Lung (tissue), 16 donors: ENCODE measurements around the gene FSCB. TPM values are rescaled to one million over a fixed set of nuclear protein-coding genes. Genes with fewer than 3 reads are reported as not detected.

Source experiments
- ATAC-seq: fragments of 200-7000 bp; cut with Tn5 transposase; one replicate; pipeline ENCODE4 v1.9.1; 2020; ENCODE audit warnings: moderate number of reproducible peaks; ENCODE audit not compliant: insufficient read depth, low FRiP score
- DNase-seq, 3 donors: peaks; one replicate each; pipeline ENCODE4 v3.0.0-alpha.2; 2013 to 2017
- H3K27ac ChIP-seq, 2 donors: one replicate each; pipeline ENCODE4 v1.5.1; 2013; ENCODE audit warnings: mild to moderate bottlenecking in 2 of 2, moderate library complexity in 2 of 2, control low read depth in 1 of 2, inconsistent platforms in 1 of 2, low read depth in 1 of 2, low read length in 1 of 2
- H3K27me3 ChIP-seq, 3 donors: one replicate each; pipeline ENCODE4 v1.5.1; 2013; ENCODE audit warnings: low read length in 2 of 3; ENCODE audit not compliant: control insufficient read depth in 3 of 3, insufficient read depth in 3 of 3
- H3K36me3 ChIP-seq, 4 donors: one replicate each; pipeline ENCODE4 v1.5.1; 2013; ENCODE audit warnings: low read length in 4 of 4, mild to moderate bottlenecking in 1 of 4, moderate library complexity in 1 of 4; ENCODE audit not compliant: control insufficient read depth in 4 of 4, insufficient read depth in 4 of 4
- H3K4me1 ChIP-seq, 5 donors: one replicate each; pipeline ENCODE4 v1.5.1; 2013; ENCODE audit warnings: low read length in 5 of 5, mild to moderate bottlenecking in 2 of 5, moderate library complexity in 1 of 5; ENCODE audit not compliant: control insufficient read depth in 5 of 5, insufficient read depth in 5 of 5
- H3K4me3 ChIP-seq: one replicate; pipeline ENCODE4 v1.5.1; 2013; ENCODE audit warnings: mild to moderate bottlenecking, control low read depth, moderate library complexity
- H3K9ac ChIP-seq, 2 donors: one replicate each; pipeline ENCODE4 v1.5.1; 2013; ENCODE audit warnings: low read length in 2 of 2, control low read depth in 1 of 2; ENCODE audit not compliant: insufficient read depth in 1 of 2
- H3K9me3 ChIP-seq, 4 donors: one replicate each; pipeline ENCODE4 v1.5.1; 2013; ENCODE audit warnings: low read length in 3 of 4, mild to moderate bottlenecking in 1 of 4, moderate library complexity in 1 of 4; ENCODE audit not compliant: control insufficient read depth in 4 of 4, insufficient read depth in 3 of 4
- CTCF ChIP-seq: IDR thresholded peaks from 2 replicates; pipeline ENCODE4 v1.5.1; 2012; ENCODE audit warnings: mild to moderate bottlenecking; ENCODE audit errors: control extremely low read depth, extremely low read depth
- WGBS, 2 donors: extraction: QIAGEN DNeasy Blood & Tissue Kit; methylation state at CpG; one replicate each; pipeline ENCODE4 v1.1.7; 2013; 5-methylcytosine and 5-hydroxymethylcytosine counted together
- long read RNA-seq, 5 donors: transcript quantifications; one replicate each; lab custom pipeline, GENCODE V29; 2026
- polyA plus RNA-seq, 2 donors: library from polyadenylated mRNA; stranded (reverse); fragments of 200-250 nt; gene quantifications; one replicate each; pipeline ENCODE4 v1.2.1, GENCODE V29; 2013
- total RNA-seq, 2 donors: library from RNA; depleted of rRNA in 1 of 2; stranded (reverse); fragments of >200 nt in 1 of 2; gene quantifications; one replicate each; pipeline ENCODE4 v1.2.1, GENCODE V29; 2014 to 2021
- donor health status: control.
- donor health status: control.
- donor health status: Bipolar disorder and iron deficiency.
- donor health status: healthy.
- donor health status: DM: yes; HTN: yes; CAD: no.

FSCB gene
- total RNA-seq (under 1 TPM in 1 of 2 donors, not detected in 1; 0.80 TPM), polyA plus RNA-seq (not detected)
- long read RNA-seq, donor 1 = 0 reads
- long read RNA-seq, donor 2 = 0 reads
- long read RNA-seq, donor 3 = 0 reads
- long read RNA-seq, donor 4 = 0 reads
- long read RNA-seq, donor 5 = 0 reads

- no peak for TF ChIP-seq CTCF
- Histone ChIP-seq H3K9ac (no peak within 1 kb of the TSS), H3K36me3 (no peaks in the 10 kb centered on the region), H3K27ac (no peak within 1 kb of the TSS), H3K27me3 (no peaks in the 10 kb centered on the region), H3K4me3 (no peak within 1 kb of the TSS), H3K9me3 (no peaks in the 10 kb centered on the region), H3K4me1 (no peaks in the 10 kb centered on the region)
- DNase-seq (no peak), ATAC-seq (no peak)
- WGBS, 2 donors = 90 to 98% methylated on average over 1 of the region's 1 CpG
These were observed at the start of gene FSCB for GRCh38 chr14:44507183-44507582. TSS of gene FSCB (minus strand) at chr14:44507283. CDS start at chr14:44506987, 296 bp downstream.

- H3K9ac ChIP-seq = no peak overlapping the region
- no peaks in the 10 kb centered on the region for H3K27me3 ChIP-seq
- no peak for TF ChIP-seq CTCF
- ATAC-seq (no peak), DNase-seq (no peak)
- WGBS, 2 donors = 87% methylated on average over 2 of the region's 2 CpGs
- no peaks in the 10 kb centered on the region for H3K36me3 ChIP-seq
- H3K4me3 ChIP-seq = no peak overlapping the region
- H3K27ac ChIP-seq = no peak overlapping the region
- peaks cover 0 to 2% (median 0%) of the 10 kb centered on the region in 5 donors for H3K4me1 ChIP-seq
- no peaks in the 10 kb centered on the region for H3K9me3 ChIP-seq
These were observed 24.6 kb upstream of the FSCB start for GRCh38 chr14:44531658-44532057.

- H3K9ac ChIP-seq = no peak overlapping the region
- 84 to 87% methylated on average over 3 of the region's 3 CpGs for WGBS, 2 donors
- H3K4me3 ChIP-seq = no peak overlapping the region
- DNase-seq (no peak), ATAC-seq (no peak)
- TF ChIP-seq CTCF = no peak
- peaks cover 0 to 2% (median 0%) of the 10 kb centered on the region in 5 donors for H3K4me1 ChIP-seq
- H3K27ac ChIP-seq = no peak overlapping the region
- no peaks in the 10 kb centered on the region for H3K9me3 ChIP-seq
- no peaks in the 10 kb centered on the region for H3K36me3 ChIP-seq
- no peaks in the 10 kb centered on the region for H3K27me3 ChIP-seq
These were observed 23.4 kb upstream of the FSCB start for GRCh38 chr14:44530475-44530874.

GRCh38 chr14:44529026-44529425 lies 21.9 kb upstream of the FSCB start:
- H3K27ac ChIP-seq = no peak overlapping the region
- H3K9ac ChIP-seq = no peak overlapping the region
- H3K27me3 ChIP-seq = no peaks in the 10 kb centered on the region
- WGBS, 2 donors = 47 to 48% methylated on average over 1 of the region's 1 CpG
- TF ChIP-seq CTCF = no peak
- no peaks in the 10 kb centered on the region for H3K9me3 ChIP-seq
- no peak overlapping the region for H3K4me3 ChIP-seq
- ATAC-seq = no peak
- DNase-seq = no peak
- peaks cover 0 to 2% (median 0%) of the 10 kb centered on the region in 5 donors for H3K4me1 ChIP-seq
- H3K36me3 ChIP-seq = no peaks in the 10 kb centered on the region
